ENCODE measurements around the gene SCAMP4.

SCAMP4 gene

DNA sequence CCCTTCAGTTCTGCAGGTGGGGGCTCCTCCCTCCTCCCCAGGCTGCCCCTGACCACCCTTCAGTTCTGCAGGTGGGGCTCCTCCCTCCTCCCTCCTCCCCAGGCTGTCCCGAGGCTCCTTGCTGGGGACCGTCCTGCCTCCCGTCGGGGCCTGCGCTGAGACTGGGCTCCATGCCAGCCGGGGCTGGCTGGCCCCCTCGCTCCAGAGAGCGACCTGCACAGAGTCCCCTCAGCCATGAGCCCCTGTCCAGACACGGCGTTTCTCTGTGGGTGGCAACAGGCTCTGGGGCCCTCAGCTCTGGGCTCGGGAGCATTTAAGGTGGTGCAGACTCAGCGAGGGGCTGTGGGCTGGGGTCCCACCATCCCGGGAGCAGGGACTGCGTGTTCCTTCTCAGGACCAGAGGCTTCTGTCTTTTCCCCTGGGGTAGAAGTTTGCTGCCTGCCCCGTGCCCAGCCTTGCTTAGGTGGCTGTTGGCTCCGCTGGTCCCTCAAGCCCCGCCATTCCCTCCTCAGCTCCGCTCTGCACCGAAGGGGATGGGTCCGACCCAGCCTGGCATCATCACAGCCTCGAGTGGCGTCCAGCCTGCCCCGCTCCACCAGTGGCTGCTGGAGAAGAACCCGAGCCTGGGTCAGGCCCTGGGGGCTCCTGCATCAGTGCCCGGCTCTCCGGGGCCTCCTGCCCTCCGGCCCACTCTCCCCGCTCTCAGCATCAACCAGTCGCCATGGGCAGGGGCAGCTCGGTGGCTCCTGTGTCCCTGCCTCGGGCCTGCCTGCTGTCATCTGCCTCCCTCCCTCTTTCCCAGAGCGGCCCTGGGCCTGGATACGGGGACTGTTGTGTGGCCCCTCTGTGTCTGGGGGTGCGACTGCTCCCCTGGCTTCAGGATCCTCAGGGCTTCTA lies 63.3 kb downstream of the SCAMP4 start:
- DNase-seq = no peak

DNA sequence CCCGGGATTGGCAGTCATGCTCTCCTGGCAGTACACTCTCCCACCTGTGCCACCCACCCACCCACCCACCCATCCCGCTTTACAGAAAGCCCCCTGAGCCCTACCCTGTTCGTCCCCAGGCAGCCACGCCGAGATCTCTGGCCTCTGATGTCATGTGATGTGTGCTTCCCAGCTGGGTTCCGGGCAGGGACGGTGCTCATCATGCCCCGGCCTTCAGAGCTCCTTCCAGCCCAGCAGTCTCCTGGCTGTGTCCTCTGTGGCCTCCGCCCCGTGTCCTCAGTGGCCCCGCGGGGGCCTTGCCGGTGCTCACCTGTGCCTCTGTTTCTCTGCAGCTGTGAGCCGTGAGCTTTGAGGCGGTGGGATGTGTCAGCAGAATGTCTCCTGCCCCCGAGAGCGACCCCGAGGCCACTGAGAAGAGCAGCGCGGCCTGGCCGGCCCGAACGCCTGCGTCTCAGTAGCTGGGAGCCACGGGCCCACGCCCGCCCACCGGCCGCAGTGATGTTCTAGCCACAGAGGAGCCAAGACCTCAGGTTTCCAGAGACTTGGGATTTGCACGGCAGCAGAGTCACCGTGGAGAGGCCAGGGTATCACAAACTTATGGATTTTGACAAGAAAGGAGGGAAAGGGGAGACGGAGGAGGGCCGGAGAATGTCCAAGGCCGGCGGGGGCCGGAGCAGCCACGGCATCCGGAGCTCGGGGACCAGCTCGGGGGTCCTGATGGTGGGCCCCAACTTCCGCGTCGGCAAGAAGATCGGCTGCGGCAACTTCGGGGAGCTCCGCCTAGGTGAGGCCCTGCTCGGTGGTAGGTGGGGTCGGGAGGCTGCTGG lies 64.2 kb downstream of the SCAMP4 start:
- no peak for DNase-seq

DNA sequence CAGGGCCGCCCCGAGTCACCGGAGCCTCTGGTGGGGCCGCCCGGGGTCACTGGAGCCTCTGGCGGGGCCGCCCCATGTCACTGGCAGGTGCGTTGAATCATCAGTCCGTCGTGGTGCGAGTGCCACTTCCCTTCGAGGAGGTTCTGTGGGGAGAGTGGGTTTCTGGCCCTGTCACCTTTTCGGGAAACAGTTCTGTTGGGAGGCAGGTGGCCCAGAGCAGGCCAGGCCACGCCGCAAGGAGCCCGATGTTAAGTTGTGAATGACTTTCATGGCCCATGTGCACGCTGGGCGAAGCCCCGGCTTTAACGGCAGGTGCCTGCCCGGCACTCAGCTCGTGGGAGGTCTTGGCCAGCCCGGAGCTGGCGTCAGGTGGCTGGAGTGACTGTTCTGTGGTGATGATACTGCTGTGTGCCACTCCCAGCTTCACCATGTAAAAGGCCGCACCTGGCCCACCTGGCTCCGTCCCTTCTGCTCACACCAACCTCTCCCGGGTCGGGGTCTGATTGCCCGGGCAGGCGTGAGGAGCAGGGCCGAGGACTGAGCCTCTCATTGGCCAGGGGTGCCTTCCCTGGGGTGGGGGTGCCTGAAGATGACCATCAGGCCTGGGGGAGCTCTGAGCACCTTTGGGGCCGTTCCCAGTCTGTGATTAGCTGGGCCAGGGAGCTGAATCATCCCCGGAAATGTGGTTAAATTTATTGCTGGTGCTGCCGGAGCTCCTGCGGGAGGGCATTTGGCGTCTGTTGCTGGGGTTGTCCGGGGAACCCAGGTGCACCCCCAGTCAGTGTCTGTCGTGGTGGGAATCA lies 65.0 kb downstream of the SCAMP4 start:
- DNase-seq = no peak

DNA sequence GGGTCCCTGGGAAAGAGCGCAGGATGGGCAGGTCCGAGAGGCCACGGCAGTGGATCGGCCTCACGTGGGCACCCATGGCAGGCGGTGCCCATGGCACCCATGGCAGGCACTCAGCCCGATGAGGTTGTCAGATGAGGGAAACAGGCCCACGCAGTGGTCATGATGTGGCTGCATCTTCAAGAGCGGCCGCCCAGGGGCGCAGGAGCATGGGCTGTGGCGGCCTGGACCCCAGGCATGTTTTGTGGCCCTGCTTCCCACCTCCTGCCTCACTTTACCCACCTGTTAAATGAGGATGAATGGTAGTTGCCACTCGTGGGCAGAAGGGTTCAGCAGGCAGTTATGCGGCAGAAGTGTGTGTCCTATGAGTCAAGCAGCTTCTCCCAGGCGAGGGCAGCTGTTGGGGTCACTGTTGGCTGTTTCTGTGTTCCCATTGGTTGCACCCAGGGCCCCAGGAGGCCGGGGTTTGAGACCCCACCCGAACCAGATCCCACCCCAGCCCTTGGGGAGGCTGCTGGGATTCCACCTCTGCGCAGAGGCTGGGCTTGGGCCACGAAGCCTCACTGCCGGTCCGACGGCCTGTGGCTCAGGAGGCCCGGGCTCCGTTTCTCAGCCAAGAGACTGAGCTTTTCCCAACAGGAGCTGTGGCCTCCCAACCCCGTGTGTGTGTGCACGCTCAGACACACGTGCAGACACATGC lies 65.8 kb downstream of the SCAMP4 start:
- DNase-seq = no peak

DNA sequence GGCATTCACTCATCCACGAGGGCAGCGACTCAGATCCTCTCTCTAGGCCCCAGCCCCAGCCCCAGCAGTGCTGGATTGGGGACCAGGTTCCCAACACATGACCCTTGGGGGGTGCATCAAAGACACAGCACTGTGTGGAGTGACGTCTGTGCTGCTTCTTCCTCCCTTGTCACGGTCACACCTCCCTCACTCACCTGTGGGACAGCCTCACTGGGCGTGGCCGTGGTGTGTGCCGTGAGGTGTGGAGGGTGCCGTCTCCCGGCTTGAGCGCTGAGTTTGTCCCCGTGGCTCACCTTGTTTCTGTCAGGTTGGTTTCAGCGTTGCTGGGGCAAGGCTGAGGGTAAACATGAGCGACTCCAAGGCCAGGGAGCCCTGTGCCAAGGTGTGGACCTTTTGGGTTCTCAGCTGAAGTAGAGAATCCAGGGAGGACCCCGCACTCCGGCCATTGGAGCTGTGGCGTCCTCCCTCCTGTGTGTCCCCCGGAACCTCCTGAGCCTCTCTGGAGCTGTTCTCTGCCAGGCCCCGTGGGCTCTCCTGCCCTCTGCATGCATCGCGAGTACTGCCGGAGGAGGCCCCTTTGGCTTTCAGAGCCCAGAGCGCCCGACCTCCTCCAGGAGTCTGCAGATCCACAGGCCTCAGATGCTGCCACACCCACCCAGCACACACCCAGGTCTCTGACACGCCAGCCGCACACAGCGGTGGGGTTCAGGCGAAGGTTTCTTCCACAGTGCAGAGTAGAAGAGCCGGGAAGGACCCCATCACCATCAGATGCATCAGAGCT lies 69.4 kb downstream of the SCAMP4 start:
- no peak for DNase-seq

DNA sequence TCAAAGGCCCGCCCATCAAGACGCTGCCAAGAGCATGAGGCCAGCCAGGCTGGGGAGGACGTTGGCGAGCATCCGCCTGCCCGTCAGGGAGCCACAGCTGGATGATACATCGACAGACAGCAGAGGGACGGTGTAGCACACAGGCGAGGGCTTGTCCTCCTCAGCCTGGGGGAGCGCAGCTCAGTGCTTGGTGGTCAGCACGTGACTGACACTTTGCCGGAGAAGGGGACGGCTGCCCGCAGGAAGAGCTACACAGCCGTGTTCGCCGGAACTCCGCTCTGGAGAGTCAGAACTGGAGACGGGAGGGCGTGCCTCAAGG lies 69.9 kb downstream of the SCAMP4 start:
- no peak for DNase-seq

All from DMS79 treated with DMSO at 0.1 percent for 48 hours (cell line).